Kidney (tissue), 14 donors: ENCODE data around the gene CATSPERE. TPM values are rescaled to one million over a fixed set of nuclear protein-coding genes. Genes with fewer than 3 reads are reported as not detected.
A peak's percentile ranks its signal among the peaks of the same experiment; 100 is the strongest.
"Not testable (repeated sequence)": the region's sequence is repeated elsewhere in the genome, so short reads cannot be mapped to it uniquely, and the experiment has no call there.

Experiments
- DNase-seq, 5 donors: peaks; one replicate each; pipeline ENCODE4 v3.0.0-alpha.2; 2013 to 2020
- FAIRE-seq: peaks from 2 replicates; lab custom pipeline; 2012; peaks lifted over from hg19 to GRCh38; lab: Jason Lieb, UNC
- H3K27ac ChIP-seq, 2 donors: one replicate each; pipeline ENCODE4 v1.7.0; 2013; ENCODE audit warnings: low read depth in 2 of 2, low read length in 2 of 2, inconsistent platforms in 1 of 2
- H3K27me3 ChIP-seq: one replicate; pipeline ENCODE4 v1.7.1; 2013; ENCODE audit warnings: low read length, inconsistent platforms; ENCODE audit not compliant: control insufficient read depth, insufficient read depth
- H3K36me3 ChIP-seq, 3 donors: one replicate each; pipeline versions ENCODE4 v1.7.0 to v1.7.1; 2013; ENCODE audit warnings: low read length in 3 of 3, control low read depth in 1 of 3, inconsistent platforms in 1 of 3; ENCODE audit not compliant: insufficient read depth in 3 of 3, control insufficient read depth in 2 of 3
- H3K4me1 ChIP-seq, 3 donors: one replicate each; pipeline versions ENCODE4 v1.7.0 to v1.7.1; 2013; ENCODE audit warnings: low read length in 3 of 3, inconsistent platforms in 1 of 3, low read depth in 1 of 3; ENCODE audit not compliant: control insufficient read depth in 2 of 3, insufficient read depth in 2 of 3
- H3K4me3 ChIP-seq, 3 donors: one replicate each; pipeline versions ENCODE4 v1.7.0 to v1.8.1; 2013; ENCODE audit warnings: low read length in 3 of 3, control low read depth in 1 of 3, inconsistent platforms in 1 of 3
- H3K9ac ChIP-seq, 3 donors: one replicate each; pipeline versions ENCODE4 v1.7.0 to v1.7.1; 2013; ENCODE audit warnings: low read length in 3 of 3, control low read depth in 1 of 3, inconsistent platforms in 1 of 3
- H3K9me3 ChIP-seq, 3 donors: one replicate each; pipeline versions ENCODE4 v1.7.0 to v1.7.1; 2013; ENCODE audit warnings: low read length in 3 of 3, control low read depth in 1 of 3, inconsistent platforms in 1 of 3; ENCODE audit not compliant: control insufficient read depth in 2 of 3, insufficient read depth in 1 of 3
- CTCF ChIP-seq: IDR thresholded peaks from 3 replicates; pipeline ENCODE4 v1.5.1; 2012; ENCODE audit warnings: mild to moderate bottlenecking, moderate library complexity, borderline replicate concordance; ENCODE audit not compliant: insufficient read depth; ENCODE audit errors: extremely low read depth
- intact Hi-C: fragments of 100-400 bp; cut with DNase I; formaldehyde crosslinking; loops from one replicate; pipeline ENCODE4 v1.11.1; 2022
- polyA plus RNA-seq: library from polyadenylated mRNA; stranded (reverse); fragments of 350-450 nt; fragmentation: Illumina TruSeq; extraction: RNeasy Lipid Tissue Mini Kit (QIAGEN cat#74804); gene quantifications from one replicate; pipeline ENCODE4 v1.2.3, GENCODE V29; 2014; ENCODE audit warnings: low read depth, low replicate concordance; ENCODE audit not compliant: insufficient read depth
- total RNA-seq: library from RNA; stranded (reverse); fragmentation: NEBNext Ultra II Directional; extraction: Animal tissue kit (Norgen Biotek cat#: 25700); gene quantifications from one replicate; pipeline ENCODE4 v1.2.1, GENCODE V29; 2021
- donor health status: control.
- donor health status: control.
- donor health status: control.
- donor health status: control.
- donor health status: control.
- donor health status: DM: yes; HTN: yes; CAD: no.
- donor health status: Normal renal cell carcinoma (clear cell type).

The CATSPERE gene
- total and polyA plus RNA-seq, 2 donors from 2014 or later, result 0.73 to 2.5 TPM

- H3K27me3 ChIP-seq, result no peaks in the 10 kb centered on the region
- FAIRE-seq (no peak), DNase-seq (peak in 2 of 5 donors; percentile 51 to 53)
- intact Hi-C loops, result no loop called here
- H3K36me3 ChIP-seq, result no peaks in the 10 kb centered on the region
- H3K27ac ChIP-seq, result no peak overlapping the region
- H3K9me3 ChIP-seq, result no peaks in the 10 kb centered on the region
- peaks cover 0 to 7% (median 5%) of the 10 kb centered on the region in 3 donors for H3K4me1 ChIP-seq
- peak overlapping the region in 1 of 3 donors; percentile 45 for H3K4me3 ChIP-seq
- TF ChIP-seq CTCF, result no peak
- no peak overlapping the region for H3K9ac ChIP-seq
Observed at GRCh38 chr1:244662599-244662998, 201.5 kb downstream of the CATSPERE start.

DNA sequence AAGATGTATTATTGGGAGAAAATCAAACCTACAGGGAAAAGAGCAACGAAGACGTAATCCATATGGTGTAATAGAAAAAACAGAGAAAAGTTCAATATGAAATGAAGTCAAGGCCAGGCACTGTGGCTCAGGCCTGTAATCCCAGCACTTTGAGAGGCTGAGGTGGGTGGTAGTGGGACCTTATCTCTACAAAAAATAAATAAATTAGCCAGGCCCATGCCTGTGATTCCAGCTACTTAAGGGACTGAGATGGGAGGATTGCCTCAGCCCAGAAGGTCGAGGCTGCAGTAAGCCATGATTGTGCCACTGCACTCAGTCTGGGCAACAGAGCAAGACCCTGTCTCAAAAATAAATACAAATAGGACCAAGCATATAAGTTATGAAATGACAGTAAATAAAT, 203.3 kb downstream of the CATSPERE start:
- H3K9ac ChIP-seq, result no peak overlapping the region
- TF ChIP-seq CTCF, result no peak
- no peaks in the 10 kb centered on the region for H3K9me3 ChIP-seq
- DNase-seq (no peak), FAIRE-seq (no peak)
- peaks cover 0 to 7% (median 5%) of the 10 kb centered on the region in 3 donors for H3K4me1 ChIP-seq
- no peak overlapping the region for H3K27ac ChIP-seq
- H3K27me3 ChIP-seq, result no peaks in the 10 kb centered on the region
- intact Hi-C loops, result no loop called here
- no peaks in the 10 kb centered on the region for H3K36me3 ChIP-seq
- H3K4me3 ChIP-seq, result no peak overlapping the region

- H3K9me3 ChIP-seq, result no peaks in the 10 kb centered on the region
- H3K36me3 ChIP-seq, result no peaks in the 10 kb centered on the region
- H3K4me1 ChIP-seq, result peaks cover 0 to 7% (median 5%) of the 10 kb centered on the region in 3 donors
- no peak overlapping the region for H3K27ac ChIP-seq
- no peak overlapping the region for H3K9ac ChIP-seq
- FAIRE-seq (no peak), DNase-seq (peak in 3 of 5 donors; percentile 48 to 84 (median 66))
- TF ChIP-seq CTCF, result no peak
- intact Hi-C loops, result no loop called here
- H3K27me3 ChIP-seq, result no peaks in the 10 kb centered on the region
- H3K4me3 ChIP-seq, result no peak overlapping the region
Observed at GRCh38 chr1:244665771-244666217, 204.7 kb downstream of the CATSPERE start.

GRCh38 chr1:244666672-244667418, 205.8 kb downstream of the CATSPERE start:
- H3K27ac ChIP-seq, H3K9ac ChIP-seq, H3K4me3 ChIP-seq, intact Hi-C loops, H3K9me3 ChIP-seq, H3K27me3 ChIP-seq, DNase-seq, H3K4me1 ChIP-seq, H3K36me3 ChIP-seq, FAIRE-seq: not testable (repeated sequence)
